ENCODE data around the gene RASGEF1C.
"Not testable (repeated sequence)": the region's sequence is repeated elsewhere in the genome, so short reads cannot be mapped to it uniquely, and the experiment has no call there.

Gene RASGEF1C

DNA sequence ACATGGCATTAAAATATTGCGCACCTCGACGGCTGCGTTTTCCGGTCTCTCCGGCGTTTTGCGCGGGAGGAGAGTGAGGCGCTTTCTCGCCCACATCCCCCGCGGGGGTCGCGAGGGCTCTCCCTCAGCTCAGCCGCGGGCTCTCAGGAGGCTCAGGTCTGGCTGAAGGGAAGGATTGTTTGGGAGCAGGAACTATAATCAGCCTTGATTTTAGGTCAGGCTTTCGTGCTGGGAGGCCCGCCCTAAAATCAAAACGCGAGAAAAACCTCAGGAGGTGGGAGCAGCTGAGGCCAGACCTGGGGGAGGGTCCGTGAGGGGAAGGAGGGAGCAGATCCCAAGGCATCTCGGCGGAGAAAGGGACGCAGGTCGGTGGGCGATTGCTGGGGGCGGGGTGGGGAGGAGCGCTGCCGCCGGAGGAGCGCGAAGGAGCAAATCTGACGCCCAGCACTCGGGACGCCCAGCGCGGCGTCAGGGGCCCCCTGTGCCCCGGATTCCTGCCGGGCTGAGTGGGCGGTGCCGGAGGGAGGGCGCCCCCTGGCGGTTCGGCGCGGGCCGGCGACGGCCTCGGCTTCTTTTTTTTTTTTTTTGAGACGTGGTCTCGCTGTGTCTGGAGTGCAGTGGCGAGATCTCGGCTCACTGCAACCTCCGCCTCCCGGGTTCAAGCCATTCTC is 118.8 kb downstream of the RASGEF1C start:
- TF ChIP-seq, protein P1, sequence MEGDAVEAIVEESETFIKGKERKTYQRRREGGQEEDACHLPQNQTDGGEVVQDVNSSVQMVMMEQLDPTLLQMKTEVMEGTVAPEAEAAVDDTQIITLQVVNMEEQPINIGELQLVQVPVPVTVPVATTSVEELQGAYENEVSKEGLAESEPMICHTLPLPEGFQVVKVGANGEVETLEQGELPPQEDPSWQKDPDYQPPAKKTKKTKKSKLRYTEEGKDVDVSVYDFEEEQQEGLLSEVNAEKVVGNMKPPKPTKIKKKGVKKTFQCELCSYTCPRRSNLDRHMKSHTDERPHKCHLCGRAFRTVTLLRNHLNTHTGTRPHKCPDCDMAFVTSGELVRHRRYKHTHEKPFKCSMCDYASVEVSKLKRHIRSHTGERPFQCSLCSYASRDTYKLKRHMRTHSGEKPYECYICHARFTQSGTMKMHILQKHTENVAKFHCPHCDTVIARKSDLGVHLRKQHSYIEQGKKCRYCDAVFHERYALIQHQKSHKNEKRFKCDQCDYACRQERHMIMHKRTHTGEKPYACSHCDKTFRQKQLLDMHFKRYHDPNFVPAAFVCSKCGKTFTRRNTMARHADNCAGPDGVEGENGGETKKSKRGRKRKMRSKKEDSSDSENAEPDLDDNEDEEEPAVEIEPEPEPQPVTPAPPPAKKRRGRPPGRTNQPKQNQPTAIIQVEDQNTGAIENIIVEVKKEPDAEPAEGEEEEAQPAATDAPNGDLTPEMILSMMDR (IDR thresholded peaks at IDR 0.05): peak; percentile 70 to 75
- Histone ChIP-seq H3K27ac (peak overlapping the region; percentile 45 to 65), H3K36me3 (no peaks in the 10 kb centered on the region), H3K9me3 (no peaks in the 10 kb centered on the region), H3K4me3 (peak overlapping the region; percentile 47 to 60), H3K27me3 (peaks cover 0 to 3% of the 10 kb centered on the region in 2 donors), H3K4me1 (peaks cover 0 to 15% (median 11%) of the 10 kb centered on the region in 4 donors)
- intact Hi-C loops (cut with DNase I; ENCODE audit: low total_unique reads): no loop called here
- peak; percentile 29 to 83 for DNase-seq

DNA sequence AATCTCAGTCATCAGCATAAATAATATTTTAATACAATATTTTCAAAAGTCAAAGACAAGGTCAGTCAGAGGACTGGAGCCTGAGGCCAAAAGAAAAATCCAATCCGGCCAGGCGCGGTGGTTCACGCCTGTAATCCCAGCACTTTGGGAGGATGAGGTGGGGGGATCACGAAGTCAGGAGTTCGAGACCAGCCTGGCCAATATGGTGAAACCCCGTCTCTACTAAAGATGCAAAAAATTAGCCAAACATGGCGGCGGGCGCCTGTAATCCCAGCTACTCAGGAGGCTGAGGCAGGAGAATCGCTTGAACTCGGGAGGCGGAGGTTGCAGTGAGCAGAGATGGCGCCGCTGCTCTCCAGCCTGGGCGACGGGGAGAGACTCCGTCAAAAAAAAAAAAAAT is 119.4 kb downstream of the RASGEF1C start:
- intact Hi-C loops (cut with DNase I; ENCODE audit: low total_unique reads); H3K27me3 ChIP-seq; H3K36me3 ChIP-seq; H3K27ac ChIP-seq; H3K9me3 ChIP-seq; DNase-seq: not testable (repeated sequence)
- Histone ChIP-seq H3K4me3 (peak overlapping the region; percentile 47 to 60), H3K4me1 (peaks cover 0 to 15% (median 11%) of the 10 kb centered on the region in 4 donors)

DNA sequence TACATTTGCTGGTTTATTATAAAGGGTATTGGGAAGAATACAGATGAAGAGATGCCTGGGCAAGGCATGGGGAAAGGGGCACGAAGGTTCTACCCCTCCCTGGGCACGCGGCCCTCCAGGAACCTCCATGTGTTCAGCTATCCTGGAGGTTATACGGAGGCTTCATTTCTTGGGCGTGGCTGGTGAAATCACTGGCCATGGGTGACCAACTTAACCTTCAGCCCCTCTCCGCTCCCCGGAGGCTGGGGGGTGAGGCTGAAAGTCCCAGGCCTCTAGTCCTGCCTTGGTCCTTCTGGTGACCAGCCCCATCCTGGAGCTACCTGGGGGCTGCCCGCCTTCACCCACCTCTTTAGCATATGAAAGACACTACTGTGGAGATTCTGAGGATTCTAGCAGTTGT is 120.5 kb downstream of the RASGEF1C start:
- Histone ChIP-seq H3K4me1 (peaks cover 0 to 15% (median 11%) of the 10 kb centered on the region in 4 donors), H3K27me3 (peaks cover 0 to 9% of the 10 kb centered on the region in 2 donors), H3K36me3 (no peaks in the 10 kb centered on the region), H3K27ac (no peak overlapping the region), H3K4me3 (no peak overlapping the region), H3K9me3 (no peaks in the 10 kb centered on the region)
- no peak for DNase-seq
- intact Hi-C loops (cut with DNase I; ENCODE audit: low total_unique reads): no loop called here
- TF ChIP-seq, protein P1 (IDR thresholded peaks at IDR 0.05): no peak

DNA sequence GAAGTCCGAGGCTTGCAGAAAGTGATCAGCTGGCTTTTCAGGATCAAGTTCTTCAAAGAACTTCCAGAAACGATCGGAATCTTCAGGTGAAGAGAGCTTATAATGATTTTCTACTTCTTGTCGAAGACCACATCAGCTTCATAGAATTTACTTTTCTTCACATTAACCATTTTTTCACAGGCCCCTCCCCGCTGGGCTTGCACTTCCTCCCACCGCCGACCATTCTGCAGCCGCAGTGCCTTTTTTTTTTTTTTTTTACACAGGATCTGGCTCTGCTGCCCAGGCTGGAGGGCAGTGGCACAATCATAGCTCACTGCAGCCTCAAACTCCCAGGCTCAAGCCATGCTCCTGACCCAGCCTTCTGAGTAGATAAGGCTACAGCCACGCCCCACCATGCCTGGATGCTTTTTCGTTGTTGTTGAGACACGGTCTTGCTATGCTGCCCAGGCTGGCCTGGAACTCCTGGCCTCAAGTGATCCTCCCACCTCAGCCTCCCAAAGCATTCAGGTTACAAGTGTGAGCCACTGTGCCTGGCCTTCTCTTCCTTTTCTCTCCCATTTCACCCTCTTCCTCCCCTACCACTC is 122.1 kb downstream of the RASGEF1C start:
- DNase-seq: no peak
- Histone ChIP-seq H3K27ac (no peak overlapping the region), H3K36me3 (no peaks in the 10 kb centered on the region), H3K9me3 (no peaks in the 10 kb centered on the region), H3K27me3 (peaks cover 0 to 13% of the 10 kb centered on the region in 2 donors), H3K4me1 (peaks cover 0 to 15% (median 11%) of the 10 kb centered on the region in 4 donors), H3K4me3 (no peak overlapping the region)
- intact Hi-C loops (cut with DNase I; ENCODE audit: low total_unique reads): no loop called here
- TF ChIP-seq, protein P1 (IDR thresholded peaks at IDR 0.05): no peak

DNA sequence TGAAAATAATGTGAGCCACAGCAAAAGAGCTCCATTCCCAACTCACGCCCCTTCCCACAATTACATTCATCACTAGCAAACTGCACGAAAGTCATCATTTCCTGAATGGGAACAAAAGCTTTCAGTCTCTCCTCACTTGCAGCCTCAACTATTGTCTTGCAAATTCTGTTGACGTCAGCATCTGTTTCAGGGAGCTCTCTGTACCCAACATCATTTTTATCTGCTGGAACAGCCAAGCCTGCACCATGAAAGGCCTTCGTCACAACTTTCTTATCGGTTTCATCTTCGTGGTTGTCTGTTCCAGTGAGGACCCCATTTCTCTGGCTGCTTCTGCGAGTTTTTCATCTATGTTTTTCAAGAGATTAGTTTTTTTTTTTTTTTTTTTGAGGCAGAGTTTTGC is 123.2 kb downstream of the RASGEF1C start:
- H3K36me3 ChIP-seq: no peaks in the 10 kb centered on the region
- peaks cover 0 to 9% (median 5%) of the 10 kb centered on the region in 4 donors for H3K4me1 ChIP-seq
- TF ChIP-seq, protein P1 (IDR thresholded peaks at IDR 0.05): no peak
- DNase-seq: no peak
- H3K27ac ChIP-seq: no peak overlapping the region
- H3K9me3 ChIP-seq: no peaks in the 10 kb centered on the region
- intact Hi-C loops (cut with DNase I; ENCODE audit: low total_unique reads): no loop called here
- H3K27me3 ChIP-seq: peaks cover 0 to 13% of the 10 kb centered on the region in 2 donors
- no peak overlapping the region for H3K4me3 ChIP-seq

Data from tibial artery (tissue), 4 donors.